Skeletal muscle cell (primary cell): ENCODE results near the gene CDC42BPA.

Experiments used
- DNase-seq: peaks from one replicate; pipeline ENCODE4 v3.0.0-alpha.2; 2010; ENCODE audit warnings: low read depth
- H3K4me3 ChIP-seq: 2 replicates; pipeline ENCODE4 v1.5.1; 2011; ENCODE audit warnings: low read depth, mild to moderate bottlenecking, control low read depth, low read length, moderate library complexity

CDC42BPA gene

GRCh38 chr1:226978432-226979114 lies 339.7 kb downstream of the CDC42BPA start:
- H3K4me3 ChIP-seq = no peak overlapping the region
- no peak for DNase-seq

- no peak for DNase-seq
- no peak overlapping the region for H3K4me3 ChIP-seq
Observed at GRCh38 chr1:226977643-226978431, 340.5 kb downstream of the CDC42BPA start.

GRCh38 chr1:226976978-226977642 lies 341.2 kb downstream of the CDC42BPA start:
- H3K4me3 ChIP-seq = no peak overlapping the region
- DNase-seq = no peak

GRCh38 chr1:226976276-226976977 lies 341.9 kb downstream of the CDC42BPA start:
- H3K4me3 ChIP-seq = no peak overlapping the region
- no peak for DNase-seq

GRCh38 chr1:226975259-226976250 lies 342.7 kb downstream of the CDC42BPA start:
- no peak for DNase-seq
- H3K4me3 ChIP-seq = no peak overlapping the region

GRCh38 chr1:226974544-226975258 lies 343.6 kb downstream of the CDC42BPA start:
- no peak overlapping the region for H3K4me3 ChIP-seq
- DNase-seq = no peak

- no peak overlapping the region for H3K4me3 ChIP-seq
- peak; percentile 14 for DNase-seq
Observed at GRCh38 chr1:226973898-226974543, 344.3 kb downstream of the CDC42BPA start.

GRCh38 chr1:226973371-226973897 lies 344.9 kb downstream of the CDC42BPA start:
- no peak overlapping the region for H3K4me3 ChIP-seq
- peak; percentile 1 for DNase-seq

GRCh38 chr1:226972931-226973330 lies 345.4 kb downstream of the CDC42BPA start:
- no peak for DNase-seq
- no peak overlapping the region for H3K4me3 ChIP-seq

GRCh38 chr1:226971765-226972164 lies 346.5 kb downstream of the CDC42BPA start:
- no peak for DNase-seq
- no peak overlapping the region for H3K4me3 ChIP-seq

GRCh38 chr1:226967665-226968064 lies 350.6 kb downstream of the CDC42BPA start:
- no peak overlapping the region for H3K4me3 ChIP-seq

GRCh38 chr1:226966683-226967082 lies 351.6 kb downstream of the CDC42BPA start:
- no peak for DNase-seq
- no peak overlapping the region for H3K4me3 ChIP-seq

More at GRCh38 chr1:226967665-226968064, 350.6 kb downstream of the CDC42BPA start:
- DNase-seq = peak; percentile 28

- no peak overlapping the region for H3K4me3 ChIP-seq
- DNase-seq = no peak
Observed at GRCh38 chr1:226965581-226966440, 352.5 kb downstream of the CDC42BPA start.

- no peak overlapping the region for H3K4me3 ChIP-seq
- no peak for DNase-seq
Observed at GRCh38 chr1:226964611-226965486, 353.4 kb downstream of the CDC42BPA start.

- no peak for DNase-seq
- H3K4me3 ChIP-seq = no peak overlapping the region
Observed at GRCh38 chr1:226964068-226964425, 354.2 kb downstream of the CDC42BPA start.
